D721Med (cell line): ENCODE results near the gene MTMR11.

Experiments used
- DNase-seq: peaks from one replicate; pipeline ENCODE4 v3.0.0; 2011; ENCODE audit warnings: low spot score; ENCODE audit not compliant: insufficient read length
- FAIRE-seq: peaks from 2 replicates; lab custom pipeline; 2011; peaks lifted over from hg19 to GRCh38; lab: Jason Lieb, UNC
- CTCF ChIP-seq: IDR thresholded peaks from 2 replicates; pipeline ENCODE4 v1.5.1; 2012; ENCODE audit warnings: mild to moderate bottlenecking, control low read depth; ENCODE audit not compliant: insufficient read depth; ENCODE audit errors: missing control alignments

MTMR11 gene

GRCh38 chr1:149927563-149928400, 8.9 kb downstream of the MTMR11 start, which contains the start of gene SF3B4:
Gene SF3B4, minus strand, starts transcription at chr1:149927803. Its CDS starts 44 bp downstream, at chr1:149927759.
- peak; percentile 84 for FAIRE-seq
- DNase-seq = peak; percentile 69
- no peak for TF ChIP-seq CTCF

GRCh38 chr1:149927056-149927562, 9.6 kb downstream of the MTMR11 start:
- DNase-seq (no peak), FAIRE-seq (no peak)
- no peak for TF ChIP-seq CTCF

- FAIRE-seq (no peak), DNase-seq (no peak)
- no peak for TF ChIP-seq CTCF
Measured at GRCh38 chr1:149926296-149926695, 10.4 kb downstream of the MTMR11 start.

GRCh38 chr1:149925751-149926150, 10.9 kb downstream of the MTMR11 start:
- FAIRE-seq (no peak), DNase-seq (no peak)
- TF ChIP-seq CTCF = no peak

- no peak for FAIRE-seq
- no peak for TF ChIP-seq CTCF
- DNase-seq = no peak
Measured at GRCh38 chr1:149925345-149925744, 11.3 kb downstream of the MTMR11 start.

GRCh38 chr1:149923626-149924025, 13.1 kb downstream of the MTMR11 start:
- FAIRE-seq (no peak), DNase-seq (no peak)
- TF ChIP-seq CTCF = no peak
